HUES6 (cell line): ENCODE measurements around the gene CD300LF.

Source experiments
- H3K27ac ChIP-seq: 2 replicates; pipeline ENCODE4 v1.7.0; 2013; ENCODE audit warnings: low read depth, mild to moderate bottlenecking, low read length, inconsistent platforms
- H3K27me3 ChIP-seq: 2 replicates; pipeline ENCODE4 v1.6.1; 2013; ENCODE audit warnings: low read length; ENCODE audit not compliant: control insufficient read depth, insufficient read depth
- H3K36me3 ChIP-seq: 2 replicates; pipeline ENCODE4 v1.6.1; 2013; ENCODE audit warnings: low read length; ENCODE audit not compliant: control insufficient read depth, insufficient read depth
- H3K4me1 ChIP-seq: 2 replicates; pipeline ENCODE4 v1.6.1; 2013; ENCODE audit warnings: low read length; ENCODE audit not compliant: control insufficient read depth, insufficient read depth
- H3K4me3 ChIP-seq: 2 replicates; pipeline ENCODE4 v1.5.1; 2013; ENCODE audit warnings: low read depth, low read length
- H3K9ac ChIP-seq: one replicate; pipeline ENCODE4 v1.6.1; 2013; ENCODE audit warnings: mild to moderate bottlenecking, low read length
- H3K9me3 ChIP-seq: 2 replicates; pipeline ENCODE4 v1.6.1; 2013; ENCODE audit warnings: low read depth, low read length; ENCODE audit not compliant: control insufficient read depth, insufficient read depth

CD300LF gene

GRCh38 chr17:74682471-74683190 lies 30.1 kb downstream of the CD300LF start:
- Histone ChIP-seq H3K36me3 (no peaks in the 10 kb centered on the region), H3K4me3 (no peak overlapping the region), H3K4me1 (peaks cover 10% of the 10 kb centered on the region), H3K9ac (no peak overlapping the region), H3K27ac (no peak overlapping the region), H3K9me3 (no peaks in the 10 kb centered on the region), H3K27me3 (peaks cover 45% of the 10 kb centered on the region)

GRCh38 chr17:74682028-74682427 lies 30.7 kb downstream of the CD300LF start:
- peaks cover 16% of the 10 kb centered on the region for H3K4me1 ChIP-seq
- no peak overlapping the region for H3K4me3 ChIP-seq
- H3K36me3 ChIP-seq: no peaks in the 10 kb centered on the region
- no peak overlapping the region for H3K27ac ChIP-seq
- no peaks in the 10 kb centered on the region for H3K9me3 ChIP-seq
- no peak overlapping the region for H3K9ac ChIP-seq
- H3K27me3 ChIP-seq: peaks cover 49% of the 10 kb centered on the region

- Histone ChIP-seq H3K36me3 (no peaks in the 10 kb centered on the region), H3K27me3 (peaks cover 56% of the 10 kb centered on the region), H3K9ac (no peak overlapping the region), H3K4me3 (no peak overlapping the region), H3K4me1 (peaks cover 16% of the 10 kb centered on the region), H3K27ac (no peak overlapping the region), H3K9me3 (no peaks in the 10 kb centered on the region)
These were observed 31.8 kb downstream of the CD300LF start for GRCh38 chr17:74680941-74681340.

- Histone ChIP-seq H3K36me3 (no peaks in the 10 kb centered on the region), H3K9me3 (no peaks in the 10 kb centered on the region), H3K4me3 (no peak overlapping the region), H3K4me1 (peaks cover 16% of the 10 kb centered on the region), H3K27me3 (peaks cover 58% of the 10 kb centered on the region), H3K27ac (no peak overlapping the region), H3K9ac (no peak overlapping the region)
These were observed 32.5 kb downstream of the CD300LF start for GRCh38 chr17:74680213-74680612.

- H3K27ac ChIP-seq: no peak overlapping the region
- peaks cover 65% of the 10 kb centered on the region for H3K27me3 ChIP-seq
- no peak overlapping the region for H3K4me3 ChIP-seq
- H3K9me3 ChIP-seq: no peaks in the 10 kb centered on the region
- H3K4me1 ChIP-seq: peaks cover 16% of the 10 kb centered on the region
- no peaks in the 10 kb centered on the region for H3K36me3 ChIP-seq
- no peak overlapping the region for H3K9ac ChIP-seq
These were observed 33.3 kb downstream of the CD300LF start for GRCh38 chr17:74679374-74679773.

- Histone ChIP-seq H3K27ac (no peak overlapping the region), H3K4me3 (no peak overlapping the region), H3K27me3 (peaks cover 69% of the 10 kb centered on the region), H3K4me1 (peaks cover 16% of the 10 kb centered on the region), H3K9me3 (no peaks in the 10 kb centered on the region), H3K36me3 (no peaks in the 10 kb centered on the region), H3K9ac (no peak overlapping the region)
These were observed 34.2 kb downstream of the CD300LF start for GRCh38 chr17:74678541-74678940.

- peaks cover 16% of the 10 kb centered on the region for H3K4me1 ChIP-seq
- peaks cover 70% of the 10 kb centered on the region for H3K27me3 ChIP-seq
- no peak overlapping the region for H3K4me3 ChIP-seq
- no peaks in the 10 kb centered on the region for H3K36me3 ChIP-seq
- H3K9ac ChIP-seq: no peak overlapping the region
- no peak overlapping the region for H3K27ac ChIP-seq
- no peaks in the 10 kb centered on the region for H3K9me3 ChIP-seq
These were observed 34.9 kb downstream of the CD300LF start for GRCh38 chr17:74677558-74678466.

- 0 out of 2 replicates have a peak overlapping the region, but pooled peaks have one; percentile 5 for H3K4me3 ChIP-seq
- peaks cover 93% of the 10 kb centered on the region for H3K27me3 ChIP-seq
- H3K9me3 ChIP-seq: no peaks in the 10 kb centered on the region
- no peak overlapping the region for H3K27ac ChIP-seq
- H3K9ac ChIP-seq: no peak overlapping the region
- no peaks in the 10 kb centered on the region for H3K36me3 ChIP-seq
- H3K4me1 ChIP-seq: no peaks in the 10 kb centered on the region
These were observed 41.5 kb downstream of the CD300LF start for GRCh38 chr17:74671031-74671771.

- Histone ChIP-seq H3K27me3 (peaks cover 87% of the 10 kb centered on the region), H3K4me3 (no peak overlapping the region), H3K36me3 (no peaks in the 10 kb centered on the region), H3K4me1 (no peaks in the 10 kb centered on the region), H3K27ac (no peak overlapping the region), H3K9me3 (no peaks in the 10 kb centered on the region), H3K9ac (no peak overlapping the region)
These were observed 42.4 kb downstream of the CD300LF start for GRCh38 chr17:74670329-74670728.

- no peaks in the 10 kb centered on the region for H3K36me3 ChIP-seq
- H3K27me3 ChIP-seq: peaks cover 54% of the 10 kb centered on the region
- no peak overlapping the region for H3K9ac ChIP-seq
- no peaks in the 10 kb centered on the region for H3K9me3 ChIP-seq
- no peak overlapping the region for H3K27ac ChIP-seq
- no peak overlapping the region for H3K4me3 ChIP-seq
- no peaks in the 10 kb centered on the region for H3K4me1 ChIP-seq
These were observed 49.2 kb downstream of the CD300LF start for GRCh38 chr17:74663561-74663960.
